Measurements from ENCODE around the gene BCAS4. TPM values are rescaled to one million over a fixed set of nuclear protein-coding genes. Genes with fewer than 3 reads are reported as not detected.

The BCAS4 gene
- total RNA-seq, 1 experiment from 2014 or later = 25.8 TPM

- no peaks in the 10 kb centered on the region for H3K27me3 Mint-ChIP-seq (ENCODE audit: low read depth)
- no peak for DNase-seq (ENCODE audit: low spot score)
- TF ChIP-seq SMAD4 (CRISPR knock-in tag; IDR thresholded peaks at IDR 0.05) (no peak), ZNF416 (CRISPR knock-in tag; IDR thresholded peaks at IDR 0.05) (no peak), ATF1 (CRISPR knock-in tag; IDR thresholded peaks at IDR 0.05) (no peak), E2F5 (CRISPR knock-in tag; IDR thresholded peaks at IDR 0.05) (no peak), TEAD1 (CRISPR knock-in tag; IDR thresholded peaks at IDR 0.05) (no peak), HMGA2 (CRISPR knock-in tag; IDR thresholded peaks at IDR 0.05) (no peak)
- TF ChIP-seq, protein P1, sequence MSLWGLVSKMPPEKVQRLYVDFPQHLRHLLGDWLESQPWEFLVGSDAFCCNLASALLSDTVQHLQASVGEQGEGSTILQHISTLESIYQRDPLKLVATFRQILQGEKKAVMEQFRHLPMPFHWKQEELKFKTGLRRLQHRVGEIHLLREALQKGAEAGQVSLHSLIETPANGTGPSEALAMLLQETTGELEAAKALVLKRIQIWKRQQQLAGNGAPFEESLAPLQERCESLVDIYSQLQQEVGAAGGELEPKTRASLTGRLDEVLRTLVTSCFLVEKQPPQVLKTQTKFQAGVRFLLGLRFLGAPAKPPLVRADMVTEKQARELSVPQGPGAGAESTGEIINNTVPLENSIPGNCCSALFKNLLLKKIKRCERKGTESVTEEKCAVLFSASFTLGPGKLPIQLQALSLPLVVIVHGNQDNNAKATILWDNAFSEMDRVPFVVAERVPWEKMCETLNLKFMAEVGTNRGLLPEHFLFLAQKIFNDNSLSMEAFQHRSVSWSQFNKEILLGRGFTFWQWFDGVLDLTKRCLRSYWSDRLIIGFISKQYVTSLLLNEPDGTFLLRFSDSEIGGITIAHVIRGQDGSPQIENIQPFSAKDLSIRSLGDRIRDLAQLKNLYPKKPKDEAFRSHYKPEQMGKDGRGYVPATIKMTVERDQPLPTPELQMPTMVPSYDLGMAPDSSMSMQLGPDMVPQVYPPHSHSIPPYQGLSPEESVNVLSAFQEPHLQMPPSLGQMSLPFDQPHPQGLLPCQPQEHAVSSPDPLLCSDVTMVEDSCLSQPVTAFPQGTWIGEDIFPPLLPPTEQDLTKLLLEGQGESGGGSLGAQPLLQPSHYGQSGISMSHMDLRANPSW (CRISPR knock-in tag; conservative IDR thresholded peaks at IDR 0.05; ENCODE audit: low read depth) = no peak
- H3K27ac Mint-ChIP-seq = no peak overlapping the region
- ATAC-seq = no peak
- CTCF ChIA-PET = interaction anchor here (1.0 to 5.1 kb wide), 16 partner anchors 9 to 166 kb away, joined by 3 to 76 read pairs (median 12); partner anchors contain the start of genes PARD6B and RIPOR3
- peaks cover 22% of the 10 kb centered on the region for H3K4me1 Mint-ChIP-seq
- H3K36me3 Mint-ChIP-seq = peaks cover 22% of the 10 kb centered on the region
- POLR2A ChIA-PET = no interaction called here
- no peak overlapping the region for H3K4me3 Mint-ChIP-seq
- H3K9me3 Mint-ChIP-seq = no peaks in the 10 kb centered on the region
These were observed 44.7 kb upstream of the BCAS4 start for GRCh38 chr20:50750145-50750671.

- CTCF ChIA-PET = interaction anchor here (1.1 to 1.3 kb wide), 2 partner anchors 35 to 127 kb away, joined by 4 read pairs; no protein-coding TSS in a partner anchor
- no peaks in the 10 kb centered on the region for H3K9me3 Mint-ChIP-seq
- peaks cover under 1% of the 10 kb centered on the region for H3K4me1 Mint-ChIP-seq
- H3K4me3 Mint-ChIP-seq = no peak overlapping the region
- no peaks in the 10 kb centered on the region for H3K27me3 Mint-ChIP-seq (ENCODE audit: low read depth)
- DNase-seq (ENCODE audit: low spot score) = no peak
- no peak for ATAC-seq
- POLR2A ChIA-PET = no interaction called here
- no peak overlapping the region for H3K27ac Mint-ChIP-seq
- H3K36me3 Mint-ChIP-seq = peaks cover 17% of the 10 kb centered on the region
- TF ChIP-seq SOX15 (CRISPR knock-in tag; IDR thresholded peaks at IDR 0.05) (no peak), NFATC4 (CRISPR knock-in tag; IDR thresholded peaks at IDR 0.05) (no peak), MXD4 (CRISPR knock-in tag; IDR thresholded peaks at IDR 0.05; ENCODE audit: borderline replicate concordance) (no peak), CBFB (CRISPR knock-in tag; IDR thresholded peaks at IDR 0.05; ENCODE audit: low read depth) (no peak), GTF2I (CRISPR knock-in tag; conservative IDR thresholded peaks at IDR 0.05) (no peak), ZNF219 (CRISPR knock-in tag; IDR thresholded peaks at IDR 0.05; ENCODE audit: borderline replicate concordance) (no peak), ZBTB43 (CRISPR knock-in tag; IDR thresholded peaks at IDR 0.05) (no peak), ZNF423 (CRISPR knock-in tag; IDR thresholded peaks at IDR 0.05) (no peak), ZBTB21 (CRISPR knock-in tag; IDR thresholded peaks at IDR 0.05; ENCODE audit: borderline replicate concordance) (no peak), NR2C2 (CRISPR knock-in tag; IDR thresholded peaks at IDR 0.05) (no peak), JAZF1 (CRISPR knock-in tag; IDR thresholded peaks at IDR 0.05) (no peak), ATF6 (CRISPR knock-in tag; IDR thresholded peaks at IDR 0.05) (no peak), MLX (CRISPR knock-in tag; IDR thresholded peaks at IDR 0.05) (no peak), CREM (CRISPR knock-in tag; IDR thresholded peaks at IDR 0.05) (no peak)
- TF ChIP-seq, protein P2, sequence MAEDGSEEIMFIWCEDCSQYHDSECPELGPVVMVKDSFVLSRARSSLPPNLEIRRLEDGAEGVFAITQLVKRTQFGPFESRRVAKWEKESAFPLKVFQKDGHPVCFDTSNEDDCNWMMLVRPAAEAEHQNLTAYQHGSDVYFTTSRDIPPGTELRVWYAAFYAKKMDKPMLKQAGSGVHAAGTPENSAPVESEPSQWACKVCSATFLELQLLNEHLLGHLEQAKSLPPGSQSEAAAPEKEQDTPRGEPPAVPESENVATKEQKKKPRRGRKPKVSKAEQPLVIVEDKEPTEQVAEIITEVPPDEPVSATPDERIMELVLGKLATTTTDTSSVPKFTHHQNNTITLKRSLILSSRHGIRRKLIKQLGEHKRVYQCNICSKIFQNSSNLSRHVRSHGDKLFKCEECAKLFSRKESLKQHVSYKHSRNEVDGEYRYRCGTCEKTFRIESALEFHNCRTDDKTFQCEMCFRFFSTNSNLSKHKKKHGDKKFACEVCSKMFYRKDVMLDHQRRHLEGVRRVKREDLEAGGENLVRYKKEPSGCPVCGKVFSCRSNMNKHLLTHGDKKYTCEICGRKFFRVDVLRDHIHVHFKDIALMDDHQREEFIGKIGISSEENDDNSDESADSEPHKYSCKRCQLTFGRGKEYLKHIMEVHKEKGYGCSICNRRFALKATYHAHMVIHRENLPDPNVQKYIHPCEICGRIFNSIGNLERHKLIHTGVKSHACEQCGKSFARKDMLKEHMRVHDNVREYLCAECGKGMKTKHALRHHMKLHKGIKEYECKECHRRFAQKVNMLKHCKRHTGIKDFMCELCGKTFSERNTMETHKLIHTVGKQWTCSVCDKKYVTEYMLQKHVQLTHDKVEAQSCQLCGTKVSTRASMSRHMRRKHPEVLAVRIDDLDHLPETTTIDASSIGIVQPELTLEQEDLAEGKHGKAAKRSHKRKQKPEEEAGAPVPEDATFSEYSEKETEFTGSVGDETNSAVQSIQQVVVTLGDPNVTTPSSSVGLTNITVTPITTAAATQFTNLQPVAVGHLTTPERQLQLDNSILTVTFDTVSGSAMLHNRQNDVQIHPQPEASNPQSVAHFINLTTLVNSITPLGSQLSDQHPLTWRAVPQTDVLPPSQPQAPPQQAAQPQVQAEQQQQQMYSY (CRISPR knock-in tag; IDR thresholded peaks at IDR 0.05) = no peak
These were observed 41.7 kb upstream of the BCAS4 start for GRCh38 chr20:50753152-50753551.
